Activated CD8-positive, alpha-beta memory T cell treated with anti-CD3 and anti-CD28 coated beads, Interleukin-2, amount 50 U/mL, for 48 hours (primary cell): ENCODE data around the gene TMEM179.
"Not testable (repeated sequence)": the region's sequence is repeated elsewhere in the genome, so short reads cannot be mapped to it uniquely, and the experiment has no call there.

Experiments
- DNase-seq: peaks from one replicate; pipeline ENCODE4 v3.0.0-alpha.2; 2020

TMEM179 gene

DNA sequence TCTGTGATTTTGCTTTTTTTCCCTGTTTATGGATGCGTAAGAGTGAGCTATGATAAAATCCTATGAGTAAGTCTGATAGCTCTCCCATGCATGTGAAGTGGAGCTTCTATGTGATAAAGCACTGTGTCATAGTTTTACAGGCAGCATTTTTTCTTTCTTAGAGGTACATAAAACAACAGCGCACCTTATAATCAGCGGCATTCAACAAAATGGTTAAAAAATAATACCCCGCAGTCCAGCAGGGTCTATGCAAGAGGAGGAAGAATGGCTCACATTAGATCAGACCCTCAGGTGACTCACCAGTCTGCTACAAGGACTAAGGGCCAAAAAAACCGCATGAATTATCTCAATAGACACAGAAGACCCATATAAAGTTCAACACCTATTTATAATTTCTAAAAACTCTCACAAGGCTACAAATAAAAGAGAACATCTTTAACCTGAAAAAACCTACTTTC, 33.0 kb upstream of the TMEM179 start:
- DNase-seq, result no peak

- not testable (repeated sequence) for DNase-seq
These were observed 32.4 kb upstream of the TMEM179 start for GRCh38 chr14:104636846-104637545.

GRCh38 chr14:104636131-104636530, 31.6 kb upstream of the TMEM179 start:
- DNase-seq, result no peak

- DNase-seq, result no peak
These were observed 31.1 kb upstream of the TMEM179 start for GRCh38 chr14:104635717-104636116.

- DNase-seq, result no peak
These were observed 30.5 kb upstream of the TMEM179 start for GRCh38 chr14:104634886-104635570.

DNA sequence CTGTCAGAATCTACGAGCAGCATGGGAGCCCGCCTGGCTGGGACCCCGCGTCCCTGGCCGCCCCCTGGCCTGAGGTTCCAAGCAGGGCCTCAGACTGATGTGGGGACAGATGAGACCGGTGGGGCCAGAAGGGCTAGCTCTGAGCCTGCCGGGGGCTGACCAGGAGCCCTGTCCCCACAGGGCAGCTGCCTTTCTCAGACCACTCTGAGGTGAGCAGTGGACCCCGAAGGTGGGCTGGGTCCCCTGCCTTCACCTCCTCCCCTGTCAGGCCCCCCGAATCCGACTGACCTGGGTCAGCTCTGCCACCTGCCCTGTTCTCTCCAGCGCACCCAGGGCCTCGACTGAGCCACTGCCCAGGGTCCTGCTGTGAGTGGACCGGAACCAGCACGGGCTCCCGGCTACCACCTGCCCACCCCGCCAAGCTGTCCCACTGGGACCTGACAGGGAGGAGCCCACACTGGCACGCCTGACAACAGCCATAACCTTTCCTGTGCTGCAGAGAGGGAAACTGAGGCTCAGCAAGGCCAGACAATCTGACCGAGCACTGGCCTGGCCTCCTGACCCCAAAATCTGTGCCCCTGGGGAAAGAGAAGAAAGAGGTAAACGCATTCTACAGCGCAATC, 29.7 kb upstream of the TMEM179 start:
- no peak for DNase-seq

DNA sequence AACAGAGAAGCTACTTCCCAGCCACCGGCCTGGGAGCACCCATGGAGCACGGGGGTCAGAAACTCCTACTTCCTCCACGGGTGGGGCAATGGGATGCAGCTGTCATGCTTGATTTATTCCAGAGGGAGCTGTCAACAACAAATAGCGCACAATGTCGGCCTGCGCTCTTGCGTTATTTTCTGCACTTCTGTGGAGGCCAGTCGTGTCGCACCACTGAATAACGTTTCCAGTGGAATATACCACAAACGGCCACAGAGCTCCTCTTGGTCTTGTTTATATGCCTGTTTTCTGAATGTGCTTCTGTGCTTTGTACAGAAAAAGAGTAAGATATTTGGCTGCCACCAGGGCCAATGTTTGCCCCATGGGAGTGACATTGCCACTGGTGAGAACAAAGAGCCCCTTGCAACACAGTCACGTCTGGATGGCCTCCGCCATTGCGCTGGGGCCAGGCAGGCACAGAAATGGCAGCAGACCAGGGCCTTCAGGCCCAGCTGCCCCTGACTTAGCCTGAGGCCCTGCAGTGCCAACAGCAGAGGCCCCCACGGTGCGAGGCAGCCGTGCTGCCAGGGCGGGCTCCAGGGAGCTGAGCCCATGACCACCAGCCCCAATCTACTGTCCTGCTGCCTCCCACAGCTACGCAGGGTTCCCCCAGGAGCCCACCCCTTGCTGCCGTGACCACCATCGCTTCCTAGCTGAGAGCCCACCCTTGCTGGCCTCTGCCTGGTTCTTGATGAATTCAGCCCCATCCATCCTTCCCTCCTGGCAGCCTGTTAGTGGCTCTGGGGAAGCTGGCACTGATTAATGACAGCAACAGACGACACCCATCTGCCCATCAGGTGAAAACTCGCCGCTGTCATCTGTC, 28.9 kb upstream of the TMEM179 start:
- DNase-seq, result no peak

DNA sequence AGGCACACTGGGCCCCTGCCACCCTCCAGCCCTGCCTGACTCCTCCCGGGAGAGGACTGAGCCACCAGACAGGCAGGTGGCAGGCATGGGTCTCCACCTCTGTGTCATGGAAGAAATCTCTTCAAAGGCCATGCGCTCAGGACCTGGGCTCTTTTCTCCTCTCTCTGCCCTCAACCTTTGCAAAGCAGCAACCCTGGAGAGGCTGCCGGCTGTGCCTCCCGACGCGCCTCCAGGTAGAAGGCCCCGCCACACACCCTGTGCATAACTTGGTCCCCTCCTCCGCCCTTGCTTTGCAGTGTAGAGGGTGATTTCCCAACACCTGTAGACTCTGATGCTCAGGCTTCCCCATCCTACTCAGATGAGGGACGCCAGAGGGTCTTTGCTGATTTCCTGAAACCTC, 28.2 kb upstream of the TMEM179 start:
- DNase-seq, result no peak

DNA sequence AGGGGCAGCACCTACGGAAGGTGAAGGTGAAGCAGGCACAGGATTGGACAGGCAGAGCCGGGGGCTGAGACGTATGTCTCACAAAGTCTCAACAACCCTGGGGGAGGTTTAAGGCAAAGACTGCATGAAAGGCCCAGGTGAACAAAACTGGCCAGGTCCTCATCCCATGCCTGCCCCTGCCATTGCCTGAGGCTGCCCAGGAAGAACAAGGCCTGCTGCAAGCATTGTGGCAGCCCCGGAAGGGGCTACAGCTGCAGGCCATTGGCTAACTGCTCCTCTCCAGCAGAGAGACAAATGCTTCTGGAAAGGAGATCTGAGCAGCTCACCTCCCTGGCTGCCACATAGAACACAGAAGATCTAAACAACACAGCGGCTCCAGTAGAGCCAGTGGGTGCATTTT, 20.4 kb upstream of the TMEM179 start:
- no peak for DNase-seq

GRCh38 chr14:104614126-104614812, 9.7 kb upstream of the TMEM179 start:
- DNase-seq, result no peak

DNA sequence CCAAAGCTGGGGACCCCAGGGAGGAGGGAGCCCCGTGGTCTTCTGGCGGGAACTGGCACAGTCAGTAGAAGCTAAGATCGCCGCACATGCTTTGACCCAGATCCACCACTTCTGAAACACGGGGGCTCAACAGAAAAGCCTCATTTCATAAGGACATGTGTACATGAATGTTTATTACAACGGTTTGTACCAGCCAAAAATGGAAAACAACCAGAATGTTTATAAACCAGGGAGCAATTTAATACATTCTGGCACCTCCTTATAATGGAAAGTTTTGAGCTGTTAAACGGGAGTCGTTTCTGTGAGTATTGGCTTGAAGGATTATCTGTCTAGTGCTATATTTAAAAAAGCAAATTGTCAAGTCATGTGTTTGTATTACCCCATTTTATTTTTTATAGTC, 7.3 kb upstream of the TMEM179 start:
- DNase-seq, result no peak

GRCh38 chr14:104610749-104611310, 6.3 kb upstream of the TMEM179 start:
- no peak for DNase-seq

DNA sequence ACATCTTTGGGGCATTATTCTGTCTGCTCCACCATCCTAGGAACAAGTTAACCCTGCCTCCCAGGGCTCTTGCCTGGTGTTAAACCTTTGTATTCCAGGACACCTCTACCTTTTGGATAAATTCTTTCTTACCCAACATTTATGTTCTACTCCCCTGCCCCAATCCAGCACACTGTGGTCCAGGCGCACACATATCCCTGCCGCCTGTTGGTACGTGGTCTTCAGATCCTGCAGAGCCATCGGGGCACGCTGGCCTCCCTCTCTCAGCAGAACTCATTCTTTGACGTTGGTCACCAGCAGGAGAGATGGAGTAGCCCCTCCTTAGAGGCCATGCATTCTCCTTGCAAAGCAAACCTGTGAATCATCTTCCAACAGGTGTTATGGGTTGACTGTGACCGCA, 5.1 kb upstream of the TMEM179 start:
- DNase-seq, result no peak

DNA sequence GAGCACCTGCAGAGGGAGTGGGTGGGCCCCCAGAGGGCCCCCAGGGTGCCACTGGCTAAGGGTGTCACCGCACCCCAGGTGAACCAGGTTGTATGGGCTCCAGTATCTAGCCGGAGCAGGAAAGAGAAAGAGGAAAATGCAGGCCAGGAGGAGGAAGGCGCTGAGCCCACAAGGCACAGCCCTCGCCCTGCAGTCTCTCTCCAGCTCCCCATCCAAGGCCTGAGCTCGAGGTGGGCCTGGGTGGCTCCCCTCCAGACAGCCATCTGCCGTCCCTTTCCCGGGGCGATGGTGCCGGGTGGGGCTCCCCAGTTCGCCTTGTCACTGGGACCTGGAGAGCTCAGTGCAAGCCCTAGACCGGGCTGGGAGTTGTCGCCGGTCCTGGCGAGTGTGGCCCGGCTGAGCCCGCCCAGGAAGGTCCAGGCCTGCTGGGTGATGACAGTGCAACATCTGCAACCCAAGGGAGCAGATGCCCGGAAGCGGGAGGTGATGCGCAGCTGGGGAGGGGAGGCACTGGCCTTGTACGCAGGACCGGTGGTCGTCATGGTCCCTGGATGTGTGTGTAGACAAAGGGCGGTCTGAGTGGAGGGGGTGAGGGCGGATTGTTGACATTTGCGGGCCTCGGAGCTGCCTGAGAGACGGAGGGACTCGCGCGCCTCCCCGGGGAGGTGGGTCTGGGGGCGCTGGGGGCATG, 716 bp downstream of the TMEM179 start:
- no peak for DNase-seq

DNA sequence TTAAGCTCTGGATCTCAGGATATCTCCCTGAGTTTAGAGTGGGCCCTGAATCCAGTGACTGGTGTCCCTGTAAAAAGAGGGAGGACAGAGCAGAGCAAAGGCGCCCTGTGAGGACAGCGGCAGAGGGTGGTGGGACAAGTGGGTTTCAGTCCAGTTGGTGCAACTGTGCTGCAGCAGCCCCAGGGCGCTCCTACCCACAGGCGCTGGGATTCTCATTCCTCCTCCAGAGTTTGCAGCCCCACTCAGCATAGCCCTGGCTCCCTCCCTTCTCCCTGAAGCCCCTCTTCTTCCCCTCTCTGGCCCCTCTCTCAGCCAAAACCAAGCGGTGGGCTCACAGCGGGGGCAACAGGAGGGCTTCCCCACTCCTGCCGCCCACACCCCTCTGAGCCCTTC, 1.6 kb downstream of the TMEM179 start:
- no peak for DNase-seq

DNA sequence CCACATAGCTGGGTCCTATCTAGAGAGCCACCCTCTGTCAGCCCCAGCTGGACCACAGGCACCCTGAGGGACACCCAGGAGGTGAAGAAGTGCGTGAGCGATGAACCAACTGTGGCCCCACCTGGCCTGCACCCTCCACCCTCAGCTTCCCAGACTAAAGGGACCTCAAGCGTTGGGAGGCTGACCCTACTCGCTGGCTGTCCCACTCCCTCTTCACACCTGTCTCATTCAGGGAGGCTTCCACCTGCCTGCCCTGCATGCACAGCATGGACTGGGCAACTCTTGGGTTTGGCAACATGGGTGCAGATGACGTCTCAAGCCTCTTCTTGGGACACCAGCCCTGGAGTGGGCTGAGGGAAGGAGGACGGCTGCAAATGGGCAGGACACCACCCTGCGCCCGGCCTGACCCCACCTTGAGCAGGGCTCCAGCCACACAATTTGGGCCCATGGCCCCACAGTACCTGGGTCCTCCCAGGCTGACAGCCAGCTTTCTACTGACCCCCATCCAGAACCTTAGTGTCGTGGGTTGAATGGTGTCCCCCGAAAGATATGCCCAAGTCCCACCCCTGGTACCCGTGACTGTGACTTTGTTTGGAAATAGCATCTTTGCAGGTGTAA, 2.1 kb downstream of the TMEM179 start:
- DNase-seq, result no peak

DNA sequence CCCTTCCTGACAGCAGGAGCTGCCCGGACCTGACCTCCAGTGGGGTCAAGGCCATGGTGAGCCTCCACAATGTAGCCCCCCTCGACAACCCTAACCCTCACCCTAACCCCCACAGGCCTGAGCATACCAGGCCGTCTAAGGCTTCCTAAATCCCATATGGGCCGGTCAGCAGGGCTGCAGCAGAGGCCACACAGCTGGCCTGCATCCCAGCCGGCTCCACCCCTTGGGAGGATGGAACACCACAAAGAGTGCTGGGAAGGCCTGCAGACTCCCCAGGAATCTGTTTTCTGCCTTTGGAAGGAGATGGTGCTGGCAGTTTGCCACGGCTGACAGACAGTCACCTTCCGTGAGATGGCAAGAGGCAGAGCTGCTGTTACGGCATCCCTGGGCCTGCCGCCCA, 2.8 kb downstream of the TMEM179 start:
- no peak for DNase-seq

DNA sequence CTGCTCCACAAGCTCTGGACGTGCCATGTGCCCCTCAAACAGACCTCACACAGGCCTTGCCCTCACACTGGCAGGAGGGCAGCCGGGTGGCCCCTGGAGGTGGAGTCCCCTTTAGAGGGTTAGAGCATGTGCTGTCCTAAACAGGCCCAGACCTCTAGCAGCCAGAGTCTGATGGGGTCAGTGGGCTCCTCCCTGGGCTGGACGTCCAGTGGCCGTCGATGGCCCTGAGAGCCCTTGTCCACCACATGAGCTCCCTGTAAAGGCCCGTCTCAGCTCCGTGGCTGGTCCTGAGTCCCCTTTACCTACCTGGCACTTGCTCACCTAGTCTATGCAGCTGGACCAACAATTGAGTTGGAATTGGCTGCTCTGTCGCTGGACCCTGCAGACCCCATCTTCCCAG, 3.8 kb downstream of the TMEM179 start:
- DNase-seq, result no peak

- DNase-seq, result no peak
These were observed 4.4 kb downstream of the TMEM179 start for GRCh38 chr14:104600141-104600643.

DNA sequence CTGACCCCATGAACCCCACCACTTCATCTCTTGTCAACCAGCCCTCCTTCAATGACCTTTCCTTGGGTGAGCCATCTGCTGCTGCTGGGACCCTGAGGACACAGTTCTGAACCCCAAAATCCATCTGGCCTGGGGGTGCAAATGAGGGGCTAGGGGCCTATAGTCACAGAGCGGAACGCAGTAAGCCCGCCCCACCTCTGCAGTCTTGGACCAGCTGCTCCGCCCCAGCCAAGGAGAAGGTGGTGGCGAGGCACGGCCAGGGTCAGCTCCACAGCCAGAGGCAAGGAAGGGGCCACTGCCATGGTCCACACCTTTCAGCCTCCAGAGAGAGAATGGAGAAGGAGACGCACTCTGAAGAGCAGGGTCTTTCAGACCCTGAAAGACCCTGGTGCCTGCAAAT, 5.1 kb downstream of the TMEM179 start:
- DNase-seq, result no peak

DNA sequence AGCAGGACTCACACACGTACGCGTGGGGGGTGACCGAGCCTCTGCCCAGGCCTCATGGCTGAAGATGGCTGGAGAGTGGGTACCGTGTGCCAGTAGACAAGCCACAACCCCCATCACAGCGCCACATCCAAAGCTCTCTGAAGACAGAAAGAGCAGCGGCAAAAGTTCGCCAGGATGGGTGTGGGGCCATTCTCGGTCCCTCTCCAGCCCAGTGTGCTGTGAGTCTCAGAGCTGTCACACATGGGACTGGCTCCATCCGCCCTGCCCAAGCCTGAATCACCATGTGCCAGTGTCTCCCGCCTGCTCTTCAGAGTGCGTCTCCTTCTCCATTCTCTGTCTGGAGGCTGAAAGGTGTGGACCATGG, 5.7 kb downstream of the TMEM179 start:
- no peak for DNase-seq
